HG03342 (cell line): ENCODE results near the gene KRTAP5-11.
A peak's percentile ranks its signal among the peaks of the same experiment; 100 is the strongest.
"Not testable (repeated sequence)": the region's sequence is repeated elsewhere in the genome, so short reads cannot be mapped to it uniquely, and the experiment has no call there.

Experiments used
- ATAC-seq: cut with Tn5 transposase; IDR thresholded peaks from one replicate; pipeline ENCODE4 v1.9.1; 2021; ENCODE audit warnings: mild to moderate bottlenecking, moderate library complexity; ENCODE audit not compliant: unreplicated experiment

Gene KRTAP5-11

DNA sequence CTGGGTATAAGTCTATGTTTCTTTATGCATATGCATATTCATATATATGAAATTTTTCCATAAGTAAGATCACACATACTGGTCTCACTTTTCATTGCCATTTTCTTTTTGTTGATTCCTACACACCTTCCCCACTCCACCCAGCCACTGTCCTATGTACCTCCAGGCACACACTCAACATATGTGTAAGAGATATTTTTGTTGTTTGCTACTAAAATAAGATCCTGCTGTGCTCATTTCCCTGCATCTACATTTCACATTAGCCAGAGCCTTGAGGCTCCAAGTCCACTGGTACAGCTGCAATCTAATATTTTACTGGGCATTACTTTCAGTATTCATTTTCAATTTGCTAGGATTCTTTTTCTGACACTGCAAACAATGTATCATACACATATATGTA is 25.4 kb downstream of the KRTAP5-11 start:
- ATAC-seq = no peak

DNA sequence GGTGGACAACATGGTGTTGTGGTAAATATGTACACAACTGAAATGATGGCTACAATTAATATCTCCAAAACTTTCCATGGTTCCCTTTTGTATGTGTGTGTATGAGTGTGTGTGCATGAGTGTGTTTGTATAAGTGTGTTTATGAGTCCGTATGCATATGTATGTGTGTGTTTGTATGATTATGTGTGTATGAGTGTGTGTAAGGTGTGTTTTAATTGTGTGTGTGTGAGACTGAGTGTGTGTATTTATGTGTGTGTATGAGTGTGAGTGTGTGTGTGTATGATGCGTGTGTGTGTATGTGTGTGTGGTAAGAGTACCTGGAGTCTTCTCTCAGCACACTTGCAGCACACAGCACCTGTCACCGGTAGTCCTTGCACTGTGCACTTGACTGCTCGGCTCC is 26.7 kb downstream of the KRTAP5-11 start:
- no peak for ATAC-seq

DNA sequence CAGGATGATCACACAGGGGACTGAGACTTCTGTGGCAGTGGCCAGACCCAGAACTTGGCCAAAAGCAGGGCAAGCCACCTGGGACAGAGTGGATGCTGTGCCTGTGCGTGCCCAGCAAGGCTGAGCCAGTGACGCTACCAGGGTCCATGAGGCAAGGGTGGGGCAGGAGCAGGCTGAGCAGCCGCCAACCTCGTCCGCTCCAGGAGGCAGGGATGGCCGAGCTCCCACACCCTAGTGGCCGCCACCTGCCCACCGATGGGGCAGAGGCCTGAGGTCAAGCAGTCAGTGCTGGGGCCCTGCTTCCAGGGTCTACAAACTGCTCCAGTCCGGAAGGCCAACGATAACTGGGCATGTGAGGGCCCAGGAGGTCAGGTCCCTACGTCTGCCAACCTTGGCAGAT is 27.2 kb downstream of the KRTAP5-11 start:
- no peak for ATAC-seq

DNA sequence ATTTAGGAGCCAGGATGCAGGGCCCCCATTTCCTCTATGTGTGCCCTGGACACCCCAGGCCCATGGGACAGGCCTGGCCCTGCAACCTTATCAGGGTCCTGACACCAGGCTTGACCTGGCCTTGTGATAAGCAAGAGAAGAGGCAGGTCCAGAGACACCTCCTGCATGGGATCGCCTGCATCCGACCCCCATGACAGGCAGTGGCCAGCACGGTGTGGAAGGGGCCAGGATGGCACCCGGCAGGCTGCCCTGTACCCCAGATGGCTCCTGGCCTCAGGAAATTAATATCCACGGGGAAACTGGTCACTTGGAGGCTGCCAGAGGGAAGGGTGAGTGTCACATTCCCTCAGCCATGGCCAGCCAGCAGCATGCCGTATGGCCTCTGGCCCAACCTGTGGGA is 27.7 kb downstream of the KRTAP5-11 start:
- no peak for ATAC-seq

DNA sequence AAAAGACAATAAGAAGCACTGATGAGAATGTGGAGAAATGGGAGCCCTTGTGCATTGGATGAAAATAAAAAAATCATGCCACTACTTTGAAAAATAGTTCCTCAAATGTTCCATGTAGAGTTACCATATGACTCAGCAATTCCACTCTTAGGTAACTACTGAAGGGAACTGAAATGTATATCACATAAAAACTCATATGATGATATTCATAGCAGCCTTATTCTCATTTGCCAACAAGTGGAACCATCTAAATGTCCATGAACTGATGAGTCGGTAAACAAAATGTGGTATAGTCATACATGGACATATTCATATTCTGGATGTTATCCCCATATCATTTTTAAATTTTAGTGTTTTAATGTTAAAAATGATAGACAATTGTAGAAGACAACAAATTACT is 31.0 kb downstream of the KRTAP5-11 start:
- ATAC-seq = no peak

DNA sequence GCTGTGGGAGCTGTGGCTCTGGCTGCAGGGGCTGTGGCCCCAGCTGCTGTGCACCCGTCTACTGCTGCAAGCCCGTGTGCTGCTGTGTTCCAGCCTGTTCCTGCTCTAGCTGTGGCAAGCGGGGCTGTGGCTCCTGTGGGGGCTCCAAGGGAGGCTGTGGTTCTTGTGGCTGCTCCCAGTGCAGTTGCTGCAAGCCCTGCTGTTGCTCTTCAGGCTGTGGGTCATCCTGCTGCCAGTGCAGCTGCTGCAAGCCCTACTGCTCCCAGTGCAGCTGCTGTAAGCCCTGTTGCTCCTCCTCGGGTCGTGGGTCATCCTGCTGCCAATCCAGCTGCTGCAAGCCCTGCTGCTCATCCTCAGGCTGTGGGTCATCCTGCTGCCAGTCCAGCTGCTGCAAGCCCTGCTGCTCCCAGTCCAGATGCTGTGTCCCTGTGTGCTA is 33.9 kb downstream of the KRTAP5-11 start:
- ATAC-seq = no peak

DNA sequence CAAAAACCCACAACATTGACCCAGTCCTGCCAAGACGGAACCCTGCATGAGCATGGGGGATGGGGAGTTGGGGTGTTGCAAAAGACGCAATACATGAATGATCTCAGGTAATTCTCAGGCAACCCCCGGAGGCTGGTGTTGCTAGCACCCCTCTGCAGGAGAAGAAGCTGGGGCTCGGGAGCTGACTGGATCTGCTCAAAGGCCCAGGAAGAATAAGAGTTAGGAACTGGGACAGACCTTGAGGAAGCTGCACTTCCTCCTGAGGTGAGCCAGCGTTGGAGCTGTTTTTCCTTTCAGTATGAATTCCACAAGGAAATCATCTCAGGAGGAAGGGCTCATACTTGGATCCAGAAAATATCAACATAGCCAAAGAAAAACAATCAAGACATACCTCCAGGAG is 34.6 kb downstream of the KRTAP5-11 start, which contains the start of gene KRTAP5-9:
Gene KRTAP5-9, plus strand, starts transcription at position 301 of the 400 bp plus-strand sequence. CDS start 238 bp downstream, outside the sequence.
- no peak for ATAC-seq

DNA sequence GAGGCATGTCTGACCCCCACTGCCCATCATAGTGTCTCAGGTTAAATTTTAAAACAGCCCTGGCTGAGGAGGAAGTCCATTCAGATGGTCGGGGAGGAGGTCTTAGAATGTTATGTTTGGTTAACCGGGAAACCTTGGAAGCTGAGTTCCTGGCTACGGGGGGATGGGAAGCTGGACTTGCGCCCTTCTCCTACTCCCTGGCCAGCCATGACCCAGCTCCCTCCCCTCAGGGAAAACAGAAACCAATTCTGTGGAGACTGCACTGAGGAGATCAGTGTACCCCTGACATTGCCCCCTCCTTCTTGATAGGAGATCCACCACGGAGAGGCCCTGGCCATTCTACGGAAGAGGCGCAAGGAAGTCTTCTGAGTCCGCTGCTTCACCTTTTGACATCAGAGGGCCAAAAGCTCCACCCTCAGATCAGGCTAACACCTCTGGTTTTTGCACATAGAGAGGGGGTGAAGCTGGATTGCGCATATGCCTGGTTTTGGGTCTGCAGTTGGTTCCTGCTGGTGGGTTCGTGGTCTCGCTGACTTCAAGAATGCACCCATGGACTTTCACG is 37.2 kb downstream of the KRTAP5-11 start:
- ATAC-seq = no peak

DNA sequence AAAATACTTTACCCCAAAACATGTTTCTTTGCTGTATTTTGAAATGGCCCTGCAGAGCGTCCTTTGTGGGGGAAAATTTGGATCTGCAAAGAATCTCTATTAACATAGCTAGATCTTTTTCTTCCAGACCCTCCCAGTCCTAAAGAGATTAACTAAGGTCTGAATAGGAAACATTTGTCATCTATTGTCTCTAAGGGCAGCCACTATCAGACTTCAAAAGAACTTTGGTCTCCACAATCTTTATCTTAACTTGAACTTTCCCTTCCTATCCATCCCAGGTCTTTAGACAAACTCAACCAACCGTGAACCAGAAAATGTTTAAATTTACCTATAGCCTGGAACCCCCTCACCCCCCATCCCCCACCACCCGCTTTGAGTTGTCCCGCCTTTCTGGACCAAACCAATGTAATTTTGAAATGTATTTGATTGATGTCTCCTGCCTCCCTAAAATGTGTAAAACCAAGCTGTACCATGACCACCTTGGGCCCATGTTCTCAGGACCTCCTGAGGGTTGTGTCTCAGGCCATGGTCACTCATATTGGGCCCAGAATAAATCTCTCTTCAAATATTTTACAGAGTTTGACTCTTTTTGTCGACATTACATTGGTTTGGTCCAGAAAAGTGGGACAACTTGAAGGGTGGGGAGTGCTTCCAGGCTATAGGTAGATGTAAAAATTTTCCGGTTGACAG is 38.0 kb downstream of the KRTAP5-11 start:
- no peak for ATAC-seq

DNA sequence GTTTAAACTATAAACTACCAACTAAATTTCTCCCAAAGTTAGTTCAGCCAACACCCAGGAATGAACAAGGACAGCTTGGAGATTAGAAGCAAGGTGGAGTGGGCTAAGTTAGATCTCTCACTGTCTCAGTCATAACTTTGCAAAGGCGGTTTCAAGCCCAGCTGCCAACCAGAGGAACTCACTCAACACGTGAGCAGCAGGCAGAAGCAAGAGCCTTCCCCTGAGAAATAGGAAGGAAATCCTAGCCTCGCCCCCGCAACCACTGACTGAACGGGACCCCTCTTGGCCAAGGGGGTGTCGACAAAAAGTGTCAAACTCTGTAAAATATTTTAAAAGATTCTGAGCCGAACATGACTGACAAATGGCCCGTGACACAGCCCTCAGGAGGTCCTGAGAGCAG is 38.8 kb downstream of the KRTAP5-11 start:
- no peak for ATAC-seq

DNA sequence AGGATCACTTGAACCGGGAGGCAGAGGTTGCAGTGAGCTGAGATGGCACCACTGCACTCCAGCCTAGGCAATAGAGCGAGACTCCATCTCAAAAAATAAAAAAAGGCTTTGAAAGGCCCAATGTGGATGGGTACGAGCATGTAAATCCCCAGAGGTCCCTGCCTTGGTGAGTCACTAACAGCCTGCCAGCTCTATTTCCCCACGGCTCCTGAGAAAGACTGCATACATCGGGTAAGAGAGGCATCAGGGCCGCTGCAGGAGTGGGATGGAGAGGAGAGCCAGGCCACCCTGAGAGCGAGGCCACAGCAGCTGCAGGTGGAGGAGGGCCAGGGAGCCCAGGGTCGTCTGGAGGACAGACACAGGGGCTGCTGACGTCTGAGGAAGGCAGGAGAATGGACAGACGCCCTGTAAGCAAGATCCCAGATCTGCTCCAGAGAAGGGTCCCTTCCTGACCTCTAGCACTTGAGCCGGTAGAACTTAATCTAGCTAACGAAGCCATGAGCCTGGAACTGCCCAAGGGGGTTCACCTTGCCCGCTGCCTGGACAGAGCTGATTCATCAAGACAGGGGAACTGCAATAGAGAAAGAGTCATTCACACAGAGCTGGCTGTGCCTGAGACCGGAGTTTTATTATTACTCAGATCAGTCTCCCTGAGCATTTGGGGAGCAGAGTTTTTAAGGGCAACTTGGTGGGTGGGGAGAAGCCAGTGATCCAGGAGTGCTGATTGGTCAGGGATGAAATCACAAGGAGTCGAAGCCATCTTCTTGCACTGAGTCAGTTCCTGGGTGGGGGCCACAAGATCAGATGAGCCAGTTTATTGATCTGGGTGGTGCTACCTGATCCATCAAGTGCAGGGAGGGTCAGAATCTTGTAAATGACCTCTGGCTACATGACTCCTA is 39.5 kb downstream of the KRTAP5-11 start:
- ATAC-seq = no peak

DNA sequence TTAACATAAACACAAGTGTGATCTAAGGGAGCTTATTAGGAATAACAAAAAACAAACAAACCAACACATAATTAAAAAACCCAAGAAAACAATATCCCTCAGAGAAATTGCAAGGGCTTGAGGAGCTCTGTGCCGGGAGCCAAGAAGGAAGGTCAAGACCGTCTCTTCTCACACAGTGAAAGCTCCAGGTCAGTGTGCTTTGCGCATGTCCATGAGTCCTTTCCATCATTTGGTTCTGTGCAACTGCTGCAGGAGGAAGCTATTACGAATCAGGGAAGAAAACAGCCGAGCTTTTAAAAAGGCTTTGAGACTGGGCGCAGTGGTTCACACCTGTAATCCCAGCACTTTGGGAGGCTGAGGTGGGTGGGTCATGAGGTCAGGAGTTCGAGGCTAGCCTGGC is 40.3 kb downstream of the KRTAP5-11 start:
- ATAC-seq = no peak

DNA sequence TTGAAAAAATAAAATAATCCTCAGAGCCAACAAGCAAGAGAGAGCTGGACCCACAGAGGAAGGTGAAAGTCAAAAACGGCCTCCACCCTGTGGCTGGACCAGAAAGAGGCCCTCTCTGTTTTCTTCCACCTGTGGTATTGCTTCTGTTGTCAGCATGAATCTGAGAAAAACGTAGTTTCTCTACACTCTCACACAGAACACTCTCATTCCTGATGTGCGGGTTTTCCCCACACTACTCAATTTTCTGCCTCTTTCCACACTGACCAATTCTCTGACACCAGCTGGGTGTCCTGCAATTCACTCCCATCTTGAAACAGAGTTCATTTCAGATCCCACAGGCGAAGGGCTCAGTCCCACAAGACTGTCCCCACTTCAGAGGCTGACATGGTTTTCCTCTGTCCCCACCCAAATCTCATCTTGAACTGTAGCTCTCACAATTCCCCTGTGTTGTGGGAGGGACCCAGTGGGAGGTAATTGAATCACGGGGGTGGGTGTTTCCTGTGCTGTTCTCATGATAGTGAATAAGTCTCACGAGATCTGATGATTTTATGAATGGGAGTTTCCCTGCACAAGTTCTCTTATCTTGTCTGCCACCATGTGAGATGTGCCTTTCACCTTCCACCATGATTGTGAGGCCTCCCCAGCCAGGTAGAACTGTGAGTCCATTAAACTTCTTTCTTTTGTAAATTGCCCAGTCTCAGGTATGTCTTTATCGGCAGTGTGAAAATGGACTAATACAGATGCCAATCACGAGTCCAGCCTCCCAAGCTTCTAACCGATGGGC is 42.0 kb downstream of the KRTAP5-11 start:
- ATAC-seq = peak; percentile 44

DNA sequence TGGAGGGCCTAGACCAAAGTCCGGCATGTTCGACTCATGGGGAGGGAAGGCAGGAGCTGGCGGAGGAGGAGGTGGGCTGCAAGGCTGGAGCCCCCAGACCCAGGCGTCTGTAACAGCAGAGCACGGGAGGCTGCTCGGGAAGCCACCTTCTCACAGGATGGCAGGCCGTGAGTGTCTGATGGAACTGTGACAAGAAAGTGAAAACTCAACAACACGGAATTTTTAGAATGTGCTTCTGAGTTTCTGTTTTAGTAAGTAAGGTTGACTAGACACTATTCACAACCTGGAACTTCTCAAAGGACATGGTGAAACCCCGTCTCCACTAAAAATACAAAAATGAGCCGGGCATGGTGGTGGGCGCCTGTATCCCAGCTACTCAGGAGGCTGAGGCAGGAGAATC is 42.7 kb downstream of the KRTAP5-11 start:
- ATAC-seq = not testable (repeated sequence)

DNA sequence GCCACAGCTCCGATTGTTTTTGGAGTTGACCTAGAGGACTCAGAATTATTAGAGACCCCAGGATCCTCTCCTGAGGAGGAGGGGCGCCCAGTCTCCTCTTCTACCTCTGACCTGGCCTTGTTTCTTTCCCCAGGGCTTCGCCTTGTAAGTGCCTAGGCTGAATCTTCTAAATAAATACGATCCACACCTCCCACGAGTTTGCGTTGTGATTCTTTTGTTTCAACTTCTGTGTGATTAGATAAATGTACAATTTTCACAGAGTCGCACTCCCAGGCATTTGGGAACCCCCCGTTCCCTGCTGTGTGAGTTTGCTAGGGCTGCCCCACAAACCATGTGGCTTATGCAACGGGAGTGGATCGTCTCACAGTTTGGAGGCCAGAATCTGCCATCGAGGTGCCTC is 43.7 kb downstream of the KRTAP5-11 start:
- no peak for ATAC-seq

DNA sequence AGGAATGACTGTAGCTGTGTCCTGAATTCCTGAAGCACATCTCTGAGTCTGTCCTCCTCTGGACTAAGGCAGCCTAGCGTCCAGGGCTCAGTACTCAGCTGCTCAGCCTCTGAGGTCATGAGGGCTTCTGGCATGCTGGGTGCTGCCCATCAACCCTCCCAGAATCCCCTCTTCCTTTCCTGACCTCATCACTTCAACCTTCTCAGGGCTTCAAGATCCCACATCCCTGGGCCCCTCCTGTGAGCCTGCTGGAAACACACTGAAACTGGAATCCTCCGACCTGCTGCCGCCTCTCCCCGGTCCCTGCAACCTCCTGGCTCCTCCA is 44.0 kb downstream of the KRTAP5-11 start:
- ATAC-seq = no peak

DNA sequence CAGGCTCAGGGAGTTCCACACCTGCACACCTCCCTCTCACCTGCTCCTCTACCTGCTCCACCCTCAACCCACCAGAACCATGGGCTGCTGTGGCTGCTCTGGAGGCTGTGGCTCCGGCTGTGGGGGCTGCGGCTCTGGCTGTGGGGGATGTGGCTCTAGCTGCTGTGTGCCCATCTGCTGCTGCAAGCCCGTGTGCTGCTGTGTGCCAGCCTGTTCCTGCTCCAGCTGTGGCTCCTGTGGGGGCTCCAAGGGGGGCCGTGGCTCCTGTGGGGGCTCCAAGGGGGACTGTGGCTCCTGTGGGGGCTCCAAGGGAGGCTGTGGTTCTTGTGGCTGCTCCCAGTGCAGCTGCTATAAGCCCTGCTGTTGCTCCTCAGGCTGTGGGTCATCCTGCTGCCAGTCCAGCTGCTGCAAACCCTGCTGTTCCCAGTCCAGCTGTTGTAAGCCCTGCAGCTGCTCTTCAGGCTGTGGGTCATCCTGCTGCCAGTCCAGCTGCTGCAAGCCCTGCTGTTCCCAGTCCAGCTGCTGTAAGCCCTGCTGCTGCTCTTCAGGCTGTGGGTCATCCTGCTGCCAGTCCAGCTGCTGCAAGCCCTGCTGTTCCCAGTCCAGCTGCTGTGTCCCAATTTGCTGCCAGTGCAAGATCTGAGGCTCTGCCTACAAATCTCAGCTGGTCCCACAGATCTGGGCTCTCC is 44.6 kb downstream of the KRTAP5-11 start, which contains the start of gene KRTAP5-8:
Gene KRTAP5-8, plus strand, starts transcription at position 49 of the 689 bp plus-strand sequence. Its CDS starts 31 bp downstream, at position 80.
- not testable (repeated sequence) for ATAC-seq

DNA sequence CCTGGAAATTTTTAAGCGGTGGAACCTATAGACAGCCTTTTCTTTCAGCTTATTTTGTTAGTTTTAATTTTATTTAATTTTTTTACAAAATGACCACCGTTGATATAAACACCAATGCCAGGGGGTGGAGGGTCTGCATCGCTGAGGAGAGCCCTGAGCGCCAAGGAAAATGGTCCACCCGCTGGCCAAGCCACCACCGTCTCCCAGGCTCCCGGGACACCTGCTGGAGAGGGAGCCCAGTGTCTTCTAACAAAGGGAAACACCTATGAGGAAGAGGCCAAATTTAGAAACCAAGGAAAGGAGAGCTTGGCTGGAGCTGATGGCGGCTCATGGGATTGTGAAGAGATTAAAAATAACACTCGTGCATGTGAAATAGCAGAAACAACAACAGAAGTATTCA is 45.1 kb downstream of the KRTAP5-11 start:
- no peak for ATAC-seq

DNA sequence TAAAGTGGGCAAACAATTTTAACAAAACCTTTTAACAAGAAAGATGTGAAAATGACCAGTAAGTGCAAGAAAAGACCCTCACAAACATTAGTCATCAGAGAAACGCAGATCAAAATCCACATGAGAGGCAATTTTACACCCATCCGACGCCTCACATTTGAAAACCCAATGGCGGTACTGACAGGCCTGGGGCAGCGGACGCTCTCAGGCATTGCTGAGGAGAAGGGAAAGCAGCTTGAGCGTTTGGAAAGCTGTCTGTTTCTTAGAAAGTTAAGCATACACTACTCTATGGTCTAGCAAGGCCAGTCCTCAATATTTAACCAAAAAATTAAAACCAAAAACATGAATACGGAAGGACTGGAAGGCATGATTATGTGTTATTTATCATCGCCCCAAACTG is 46.9 kb downstream of the KRTAP5-11 start:
- no peak for ATAC-seq
